PC-9 (cell line): ENCODE measurements around the gene KCNS1. TPM values are rescaled to one million over a fixed set of nuclear protein-coding genes. Genes with fewer than 3 reads are reported as not detected.

Experiments
- BruUV-seq: library from RNA; stranded (reverse); fragments of 400-500 nt; replicated peaks from 2 replicates; lab custom pipeline; 2021; lab: Mats Ljungman, UMichigan
- CTCF ChIA-PET: fragments of 300-600 bp; sonication (Branson Sonifier 250); formaldehyde crosslinking; loops from one replicate; lab custom pipeline; 2022; ENCODE audit warnings: antibody characterized with exemption; lab: Charles Lee
- POLR2A ChIA-PET: fragments of 300-600 bp; sonication (Branson Sonifier 250); formaldehyde crosslinking; loops from one replicate; lab custom pipeline; 2022; ENCODE audit warnings: antibody characterized with exemption; ENCODE audit not compliant: unreplicated experiment; lab: Charles Lee
- DNase-seq, 2 experiments: peaks; one replicate each; pipeline versions ENCODE4 v3.0.0 to v3.0.0-alpha.2; 2015 to 2022; ENCODE audit warnings: mixed read lengths in 1 of 2
- H2AFZ ChIP-seq: fragments of 200-600 bp; sonication (generic); 2 replicates; pipeline ENCODE4 v1.8.1; 2017; ENCODE audit warnings: antibody characterized with exemption
- H3F3A ChIP-seq: fragments of 200-600 bp; sonication (generic); 2 replicates; pipeline ENCODE4 v1.8.1; 2017; ENCODE audit warnings: antibody characterized with exemption, mild to moderate bottlenecking, low read depth; ENCODE audit not compliant: insufficient read depth
- H3K27ac ChIP-seq: fragments of 200-600 bp; sonication (generic); 2 replicates; pipeline ENCODE4 v1.6.1; 2016; ENCODE audit warnings: mixed run types
- H3K27me3 ChIP-seq: fragments of 200-600 bp; sonication (generic); 2 replicates; pipeline ENCODE4 v1.6.1; 2016; ENCODE audit warnings: low read depth, mixed run types; ENCODE audit not compliant: insufficient read depth
- H3K36me3 ChIP-seq: fragments of 200-600 bp; sonication (generic); 2 replicates; pipeline ENCODE4 v1.6.1; 2016; ENCODE audit warnings: low read depth, mixed run types
- H3K4me1 ChIP-seq: fragments of 200-600 bp; sonication (generic); replicated peaks from 2 replicates; pipeline ENCODE4 v1.6.1; 2016; ENCODE audit warnings: mixed run types; ENCODE audit not compliant: insufficient read depth
- H3K4me2 ChIP-seq: fragments of 200-600 bp; sonication (generic); 2 replicates; pipeline ENCODE4 v1.6.1; 2017; ENCODE audit warnings: mixed run types
- H3K4me3 ChIP-seq: fragments of 200-600 bp; sonication (generic); 2 replicates; pipeline ENCODE4 v1.6.1; 2016; ENCODE audit warnings: mixed run types
- H3K79me2 ChIP-seq: fragments of 200-600 bp; sonication (generic); 2 replicates; pipeline ENCODE4 v1.6.1; 2017; ENCODE audit warnings: low read depth, mixed run types
- H3K9me2 ChIP-seq: fragments of 200-600 bp; sonication (generic); 2 replicates; pipeline ENCODE4 v1.8.1; 2017; ENCODE audit warnings: mild to moderate bottlenecking; ENCODE audit not compliant: insufficient read depth
- H3K9me3 ChIP-seq: fragments of 200-600 bp; sonication (generic); 2 replicates; pipeline ENCODE4 v1.8.1; 2016; ENCODE audit warnings: low read depth; ENCODE audit not compliant: insufficient read depth
- H4K20me1 ChIP-seq: fragments of 200-600 bp; sonication (generic); 2 replicates; pipeline ENCODE4 v1.8.1; 2017; ENCODE audit not compliant: insufficient read depth
- CTCF ChIP-seq: fragments of 200-600 bp; sonication (generic); conservative IDR thresholded peaks from 2 replicates; pipeline ENCODE4 v1.6.1; 2017; ENCODE audit warnings: mixed run types, antibody characterized with exemption, mild to moderate bottlenecking, moderate library complexity
- EZH2 ChIP-seq: fragments of 200-600 bp; sonication (generic); IDR thresholded peaks from 2 replicates; pipeline ENCODE4 v1.8.0; 2017; ENCODE audit warnings: antibody characterized with exemption, low read depth
- intact Hi-C: fragments of 100-400 bp; cut with micrococcal nuclease; formaldehyde crosslinking; loops from one replicate; pipeline ENCODE4 v1.10.0; 2022; ENCODE audit not compliant: unreplicated experiment
- total RNA-seq: library from RNA; stranded (reverse); gene quantifications from 2 replicates; pipeline ENCODE4 v1.2.3, GENCODE V29; 2021

Gene KCNS1
- total RNA-seq, 1 experiment from 2014 or later = 0.15 TPM

GRCh38 chr20:45080867-45081624, 19.9 kb downstream of the KCNS1 start:
- Histone ChIP-seq H3K9me3 (no peaks in the 10 kb centered on the region), H3F3A (no peaks in the 10 kb centered on the region), H3K27me3 (no peaks in the 10 kb centered on the region), H3K4me1 (no peaks in the 10 kb centered on the region), H2AFZ (no peak overlapping the region), H3K79me2 (no peaks in the 10 kb centered on the region), H3K4me2 (no peak overlapping the region), H3K9me2 (no peaks in the 10 kb centered on the region), H3K36me3 (peaks cover 7% of the 10 kb centered on the region; the same call in 1 of the 2 replicates), H3K27ac (no peak overlapping the region), H3K4me3 (no peak overlapping the region), H4K20me1 (no peaks in the 10 kb centered on the region)
- BruUV-seq = no TSS peak
- intact Hi-C loops = no loop called here
- DNase-seq = no peak
- ChIA-PET POLR2A (no interaction called here), CTCF (no interaction called here)
- TF ChIP-seq CTCF = peak; percentile 68
- TF ChIP-seq EZH2 = no peak

GRCh38 chr20:45077559-45077958, 23.4 kb downstream of the KCNS1 start:
- H3K27me3 ChIP-seq = no peaks in the 10 kb centered on the region
- H3K9me2 ChIP-seq = no peaks in the 10 kb centered on the region
- no peaks in the 10 kb centered on the region for H3F3A ChIP-seq
- intact Hi-C loops = no loop called here
- no peak for DNase-seq
- ChIA-PET CTCF (interaction anchor here (0.6 to 0.7 kb wide), 2 partner anchors 28 to 61 kb away, joined by 4 to 5 read pairs; no protein-coding TSS in a partner anchor), POLR2A (interaction anchor here (0.9 kb wide), 1 partner anchor 29 kb away, joined by 25 read pairs; no protein-coding TSS in a partner anchor)
- H4K20me1 ChIP-seq = no peaks in the 10 kb centered on the region
- H2AFZ ChIP-seq = no peak overlapping the region
- BruUV-seq = no TSS peak
- no peaks in the 10 kb centered on the region for H3K4me1 ChIP-seq
- peaks cover 11% of the 10 kb centered on the region; the same call in 1 of the 2 replicates for H3K36me3 ChIP-seq
- no peaks in the 10 kb centered on the region for H3K79me2 ChIP-seq
- no peak for TF ChIP-seq EZH2
- no peak for TF ChIP-seq CTCF
- H3K27ac ChIP-seq = no peak overlapping the region
- no peaks in the 10 kb centered on the region for H3K9me3 ChIP-seq
- no peak overlapping the region for H3K4me3 ChIP-seq
- no peak overlapping the region for H3K4me2 ChIP-seq

GRCh38 chr20:45073221-45073620, 27.7 kb downstream of the KCNS1 start:
- CTCF ChIA-PET = interaction anchor here (0.9 kb wide), 1 partner anchor 65 kb away, joined by 3 read pairs; no protein-coding TSS in a partner anchor
- H3K4me1 ChIP-seq = peaks cover 15% of the 10 kb centered on the region
- POLR2A ChIA-PET = no interaction called here

More at GRCh38 chr20:45073221-45073620, 27.7 kb downstream of the KCNS1 start:
- H3K79me2 ChIP-seq = 0 out of 2 replicates have a peak, but pooled peaks cover 14% of the 10 kb centered on the region
- no peaks in the 10 kb centered on the region for H3K27me3 ChIP-seq
- no peak overlapping the region for H3K4me2 ChIP-seq
- no peaks in the 10 kb centered on the region for H3K9me2 ChIP-seq
- no peak for DNase-seq
- TF ChIP-seq EZH2 = no peak
- BruUV-seq = no TSS peak
- peaks cover 26% of the 10 kb centered on the region for H3F3A ChIP-seq
- no peak overlapping the region for H3K27ac ChIP-seq
- H3K36me3 ChIP-seq = peaks cover 11% of the 10 kb centered on the region
- intact Hi-C loops = no loop called here
- peaks cover 12% of the 10 kb centered on the region; the same call in 1 of the 2 replicates for H3K9me3 ChIP-seq
- H2AFZ ChIP-seq = no peak overlapping the region
- no peaks in the 10 kb centered on the region for H4K20me1 ChIP-seq
- no peak overlapping the region for H3K4me3 ChIP-seq
